ENCODE measurements around the gene BNIPL. TPM values are rescaled to one million over a fixed set of nuclear protein-coding genes. Genes with fewer than 3 reads are reported as not detected.

BNIPL gene
- total and polyA plus RNA-seq, 2 of the 13 experiments (the other 11 are each of a cell fraction or from before 2014, with no cell fraction given), result 0.40 to 1.1 TPM

- peak; percentile 78 for TF ChIP-seq RAD21 (CRISPR knock-in tag; IDR thresholded peaks at IDR 0.05)
- peak; percentile 25 for TF ChIP-seq ZNF781 (CRISPR knock-in tag; IDR thresholded peaks at IDR 0.05; ENCODE audit: borderline replicate concordance, not compliant biosample characterization)
These were observed 11.7 kb upstream of the BNIPL start (continued) for GRCh38 chr1:151024540-151025146.

GRCh38 chr1:151026460-151026859, 9.9 kb upstream of the BNIPL start:
- ATAC-seq (no peak), DNase-seq (ENCODE audit: low spot score) (no peak), FAIRE-seq (no peak)
- no peaks in the 10 kb centered on the region for H3K79me2 ChIP-seq (ENCODE audit: insufficient read depth, low read length)
- H2AFZ ChIP-seq (ENCODE audit: low read length), result no peak overlapping the region
- H3K27ac ChIP-seq (ENCODE audit: extremely low read length, insufficient read depth, low read length), result no peak overlapping the region
- no peaks in the 10 kb centered on the region for H3K4me1 ChIP-seq (ENCODE audit: insufficient read depth, low read length)
- no peak overlapping the region for H3K4me3 ChIP-seq (replicated peaks in 1 of 3; ENCODE audit: insufficient read depth in 1 of 3, low read depth in 2 of 3, low read length in 3 of 3)
- in situ Hi-C loops (cut with HindIII; ENCODE audit: extremely low pct_ligation_motif_present, low pct_unique_long_range_greater_than_20kb), result no loop called here
- no peaks in the 10 kb centered on the region for H3K27me3 ChIP-seq (ENCODE audit: control insufficient read depth in 1 of 2, insufficient read depth in 2 of 2, low read length in 2 of 2)
- no peak overlapping the region for H3K9ac ChIP-seq (ENCODE audit: insufficient read depth, low read depth, low read length)
- no peaks in the 10 kb centered on the region for H3K9me3 ChIP-seq (ENCODE audit: low read length)
- BruUV-seq (replicated peaks), result no TSS peak
- intact Hi-C loops (cut with micrococcal nuclease; ENCODE audit: unreplicated experiment), result no loop called here
- H3K4me2 ChIP-seq (ENCODE audit: low read depth, low read length), result no peak overlapping the region
- POLR2A ChIA-PET, result no interaction called here
- peaks cover 10 to 52% of the 10 kb centered on the region in 2 experiments for H3K36me3 ChIP-seq (replicated peaks in 1 of 2; ENCODE audit: control insufficient read depth in 1 of 2, insufficient read depth in 2 of 2, low read length in 2 of 2)
- CTCF ChIA-PET (ENCODE audit: low intra/inter-chr PET ratio, low total read pairs), result no interaction called here
- H4K20me1 ChIP-seq (ENCODE audit: insufficient read depth, low read length), result no peaks in the 10 kb centered on the region
- TF ChIP-seq TEAD3 (CRISPR knock-in tag; optimal IDR thresholded peaks at IDR 0.05; ENCODE audit: borderline replicate concordance) (no peak), TERF1 (CRISPR knock-in tag; IDR thresholded peaks at IDR 0.05) (no peak), ZNF503 (CRISPR knock-in tag; IDR thresholded peaks at IDR 0.05) (no peak), ADNP (CRISPR knock-in tag; IDR thresholded peaks at IDR 0.05) (no peak), ZFP36 (IDR thresholded peaks at IDR 0.05; ENCODE audit: borderline replicate concordance, low read depth, low read length, partially characterized antibody) (no peak), PHF5A (CRISPR knock-in tag; IDR thresholded peaks at IDR 0.05; ENCODE audit: low read depth, unreplicated experiment) (no peak), SKIL (CRISPR knock-in tag; IDR thresholded peaks at IDR 0.05; ENCODE audit: borderline replicate concordance) (no peak), MAF1 (CRISPR knock-in tag; IDR thresholded peaks at IDR 0.05; ENCODE audit: borderline replicate concordance) (no peak), SALL2 (CRISPR knock-in tag; IDR thresholded peaks at IDR 0.05) (no peak), KDM6A (CRISPR knock-in tag; IDR thresholded peaks at IDR 0.05; ENCODE audit: low read depth) (no peak), HIVEP1 (CRISPR knock-in tag; IDR thresholded peaks at IDR 0.05) (no peak), NKX3-1 (CRISPR knock-in tag; IDR thresholded peaks at IDR 0.05) (no peak), SRSF4 (IDR thresholded peaks at IDR 0.05; ENCODE audit: low read depth, low read length, poor library complexity, severe bottlenecking) (no peak), ZEB1 (IDR thresholded peaks at IDR 0.05; ENCODE audit: insufficient replicate concordance, low read depth) (no peak), ZBTB7B (CRISPR knock-in tag; IDR thresholded peaks at IDR 0.05) (no peak), HMG20A (CRISPR knock-in tag; IDR thresholded peaks at IDR 0.05; ENCODE audit: borderline replicate concordance) (no peak), ZKSCAN1 (IDR thresholded peaks at IDR 0.05; ENCODE audit: low read length) (no peak), MED1 (CRISPR knock-in tag; IDR thresholded peaks at IDR 0.05) (no peak), MLLT10 (CRISPR knock-in tag; IDR thresholded peaks at IDR 0.05) (no peak)
